ENCODE results near the gene TMEM242.
"Not testable (repeated sequence)": the region's sequence is repeated elsewhere in the genome, so short reads cannot be mapped to it uniquely, and the experiment has no call there.

The TMEM242 gene

GRCh38 chr6:157323966-157324300 lies 614 bp upstream of the TMEM242 start:
- H3K27ac ChIP-seq (ENCODE audit: low read depth, low read length): peak overlapping the region; percentile 58
- H3K4me3 ChIP-seq (ENCODE audit: low read length): peak overlapping the region; percentile 93
- H3K9me3 ChIP-seq (ENCODE audit: insufficient read depth, low read depth, low read length): no peaks in the 10 kb centered on the region
- H3K27me3 ChIP-seq (ENCODE audit: insufficient read depth, low read length): peaks cover 25% of the 10 kb centered on the region
- peaks cover 15% of the 10 kb centered on the region for H3K36me3 ChIP-seq (ENCODE audit: insufficient read depth, low read length)
- under 1% methylated on average over 20 of the region's 20 CpGs for WGBS
- peak overlapping the region; percentile 78 for H3K9ac ChIP-seq (ENCODE audit: low read depth, low read length)
- H3K4me1 ChIP-seq (ENCODE audit: insufficient read depth, low read length): no peaks in the 10 kb centered on the region

GRCh38 chr6:157322792-157323254 lies 496 bp downstream of the TMEM242 start:
- WGBS: 5% methylated on average over 21 of the region's 21 CpGs
- H3K27ac ChIP-seq (ENCODE audit: low read depth, low read length): peak overlapping the region; percentile 81
- H3K36me3 ChIP-seq (ENCODE audit: insufficient read depth, low read length): peaks cover 26% of the 10 kb centered on the region
- H3K27me3 ChIP-seq (ENCODE audit: insufficient read depth, low read length): peaks cover 25% of the 10 kb centered on the region
- no peaks in the 10 kb centered on the region for H3K9me3 ChIP-seq (ENCODE audit: insufficient read depth, low read depth, low read length)
- peak overlapping the region; percentile 92 for H3K9ac ChIP-seq (ENCODE audit: low read depth, low read length)
- H3K4me3 ChIP-seq (ENCODE audit: low read length): peak overlapping the region; percentile 93
- no peaks in the 10 kb centered on the region for H3K4me1 ChIP-seq (ENCODE audit: insufficient read depth, low read length)

- peaks cover 65% of the 10 kb centered on the region for H3K36me3 ChIP-seq (ENCODE audit: insufficient read depth, low read length)
- WGBS: 88% methylated on average over 6 of the region's 6 CpGs
- H3K9me3 ChIP-seq (ENCODE audit: insufficient read depth, low read depth, low read length): no peaks in the 10 kb centered on the region
- no peak overlapping the region for H3K4me3 ChIP-seq (ENCODE audit: low read length)
- no peak overlapping the region for H3K27ac ChIP-seq (ENCODE audit: low read depth, low read length)
- no peaks in the 10 kb centered on the region for H3K4me1 ChIP-seq (ENCODE audit: insufficient read depth, low read length)
- no peak overlapping the region for H3K9ac ChIP-seq (ENCODE audit: low read depth, low read length)
- no peaks in the 10 kb centered on the region for H3K27me3 ChIP-seq (ENCODE audit: insufficient read depth, low read length)
Observed at GRCh38 chr6:157316871-157317814, 6.2 kb downstream of the TMEM242 start.

DNA sequence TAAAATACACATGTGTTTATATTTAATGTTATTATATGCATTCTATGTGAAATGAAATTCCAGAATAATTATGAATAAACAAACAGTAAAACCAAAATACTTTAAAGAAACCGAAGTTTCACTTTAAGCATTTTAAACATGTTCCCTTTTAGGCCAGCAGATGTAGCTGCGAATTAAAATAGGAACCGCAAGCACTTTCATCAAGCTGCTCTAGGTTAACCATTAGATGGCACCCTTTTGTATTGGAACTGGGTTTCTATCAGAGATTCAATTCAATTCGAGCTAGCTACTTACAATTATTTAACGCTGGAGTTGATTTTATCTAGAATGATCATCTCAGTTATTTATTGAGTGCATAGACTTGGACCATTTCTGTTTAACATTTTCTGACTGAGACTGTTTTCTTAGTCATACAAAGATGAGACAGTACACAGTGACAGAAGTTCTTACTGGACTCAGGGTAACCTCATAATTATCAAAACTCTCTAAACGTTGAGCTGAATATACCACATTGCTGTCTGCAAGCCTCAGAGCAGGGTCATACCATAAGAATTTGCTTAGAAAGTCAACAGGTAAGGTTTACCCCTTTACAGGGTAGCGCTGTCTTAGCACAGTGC lies 8.5 kb downstream of the TMEM242 start:
- Histone ChIP-seq H3K9me3 (ENCODE audit: insufficient read depth, low read depth, low read length) (no peaks in the 10 kb centered on the region), H3K9ac (ENCODE audit: low read depth, low read length) (no peak overlapping the region), H3K27ac (ENCODE audit: low read depth, low read length) (no peak overlapping the region), H3K27me3 (ENCODE audit: insufficient read depth, low read length) (no peaks in the 10 kb centered on the region), H3K36me3 (ENCODE audit: insufficient read depth, low read length) (peaks cover 56% of the 10 kb centered on the region), H3K4me1 (ENCODE audit: insufficient read depth, low read length) (no peaks in the 10 kb centered on the region), H3K4me3 (ENCODE audit: low read length) (no peak overlapping the region)
- WGBS: 72% methylated on average over 7 of the region's 7 CpGs

GRCh38 chr6:157313531-157314467 lies 9.5 kb downstream of the TMEM242 start:
- Histone ChIP-seq H3K4me3 (ENCODE audit: low read length) (no peak overlapping the region), H3K4me1 (ENCODE audit: insufficient read depth, low read length) (no peaks in the 10 kb centered on the region), H3K9ac (ENCODE audit: low read depth, low read length) (no peak overlapping the region), H3K27me3 (ENCODE audit: insufficient read depth, low read length) (no peaks in the 10 kb centered on the region), H3K36me3 (ENCODE audit: insufficient read depth, low read length) (peaks cover 50% of the 10 kb centered on the region), H3K27ac (ENCODE audit: low read depth, low read length) (no peak overlapping the region), H3K9me3 (ENCODE audit: insufficient read depth, low read depth, low read length) (no peaks in the 10 kb centered on the region)
- whole genome bisulfite sequencing: 90% methylated on average over 29 of the region's 29 CpGs

GRCh38 chr6:157312757-157313156 lies 10.6 kb downstream of the TMEM242 start:
- Histone ChIP-seq H3K4me3 (ENCODE audit: low read length) (no peak overlapping the region), H3K4me1 (ENCODE audit: insufficient read depth, low read length) (no peaks in the 10 kb centered on the region), H3K27ac (ENCODE audit: low read depth, low read length) (no peak overlapping the region), H3K27me3 (ENCODE audit: insufficient read depth, low read length) (no peaks in the 10 kb centered on the region), H3K9ac (ENCODE audit: low read depth, low read length) (no peak overlapping the region), H3K36me3 (ENCODE audit: insufficient read depth, low read length) (peaks cover 39% of the 10 kb centered on the region), H3K9me3 (ENCODE audit: insufficient read depth, low read depth, low read length) (no peaks in the 10 kb centered on the region)
- WGBS: 77% methylated on average over 9 of the region's 9 CpGs

- H3K9ac ChIP-seq (ENCODE audit: low read depth, low read length); H3K4me1 ChIP-seq (ENCODE audit: insufficient read depth, low read length); H3K27me3 ChIP-seq (ENCODE audit: insufficient read depth, low read length); H3K4me3 ChIP-seq (ENCODE audit: low read length); H3K27ac ChIP-seq (ENCODE audit: low read depth, low read length); H3K9me3 ChIP-seq (ENCODE audit: insufficient read depth, low read depth, low read length): not testable (repeated sequence)
- H3K36me3 ChIP-seq (ENCODE audit: insufficient read depth, low read length): peaks cover 26% of the 10 kb centered on the region
- WGBS: 86% methylated on average over 5 of the region's 5 CpGs
Observed at GRCh38 chr6:157310693-157311092, 12.6 kb downstream of the TMEM242 start.

- Histone ChIP-seq H3K27ac (ENCODE audit: low read depth, low read length) (no peak overlapping the region), H3K36me3 (ENCODE audit: insufficient read depth, low read length) (peaks cover 6% of the 10 kb centered on the region), H3K4me3 (ENCODE audit: low read length) (no peak overlapping the region), H3K4me1 (ENCODE audit: insufficient read depth, low read length) (peaks cover 19% of the 10 kb centered on the region), H3K9me3 (ENCODE audit: insufficient read depth, low read depth, low read length) (no peaks in the 10 kb centered on the region), H3K9ac (ENCODE audit: low read depth, low read length) (no peak overlapping the region), H3K27me3 (ENCODE audit: insufficient read depth, low read length) (no peaks in the 10 kb centered on the region)
- 82% methylated on average over 5 of the region's 5 CpGs for WGBS
Observed at GRCh38 chr6:157307661-157308060, 15.7 kb downstream of the TMEM242 start.

GRCh38 chr6:157305670-157306653 lies 17.4 kb downstream of the TMEM242 start:
- Histone ChIP-seq H3K36me3 (ENCODE audit: insufficient read depth, low read length) (no peaks in the 10 kb centered on the region), H3K9me3 (ENCODE audit: insufficient read depth, low read depth, low read length) (no peaks in the 10 kb centered on the region), H3K9ac (ENCODE audit: low read depth, low read length) (no peak overlapping the region), H3K27me3 (ENCODE audit: insufficient read depth, low read length) (no peaks in the 10 kb centered on the region), H3K4me1 (ENCODE audit: insufficient read depth, low read length) (peaks cover 19% of the 10 kb centered on the region), H3K27ac (ENCODE audit: low read depth, low read length) (no peak overlapping the region), H3K4me3 (ENCODE audit: low read length) (no peak overlapping the region)
- 92% methylated on average over 9 of the region's 9 CpGs for WGBS
